A549 (cell line): Measurements from ENCODE around the gene NEDD4L. TPM values are rescaled to one million over a fixed set of nuclear protein-coding genes. Genes with fewer than 3 reads are reported as not detected.

Source experiments
- ATAC-seq, 2 experiments: fragments of 200-7000 bp in 1 of 2; fragments of >200 bp in 1 of 2; cut with Nextera tagmentation in 1 of 2; cut with Tn5 transposase in 1 of 2; 3 replicates each; pipeline versions ENCODE4 v1.8.0 to v1.9.1; 2018 to 2020; ENCODE audit warnings: mild to moderate bottlenecking in 1 of 2, moderate library complexity in 1 of 2
- CTCF ChIA-PET: fragments of 300-600 bp; sonication (Branson Sonifier 250); formaldehyde crosslinking; extraction: SDS; loops from one replicate; lab custom pipeline; 2021; ENCODE audit warnings: antibody characterized with exemption, inconsistent platforms; lab: Yijun Ruan, JAX
- POLR2A ChIA-PET: fragments of 350-600 bp; formaldehyde crosslinking; extraction: SDS; loops from one replicate; lab custom pipeline; 2021; ENCODE audit warnings: antibody characterized with exemption, inconsistent platforms; lab: Yijun Ruan, JAX
- DNase-seq, 2 experiments: peaks; one replicate each; pipeline versions ENCODE4 v3.0.0 to v3.0.0-alpha.2; 2011 to 2016; ENCODE audit warnings: low read depth in 1 of 2, low spot score in 1 of 2
- FAIRE-seq: peaks from 2 replicates; lab custom pipeline; 2011; peaks lifted over from hg19 to GRCh38; lab: Jason Lieb, UNC
- H3K27ac ChIP-seq, 2 experiments: fragments of >200 bp; sonication (Bioruptor Twin); formaldehyde crosslinking; 3 replicates each; pipeline ENCODE4 v1.5.1; 2016 to 2017
- H3K4me1 ChIP-seq: fragments of >200 bp; sonication (Bioruptor Twin); formaldehyde crosslinking; 3 replicates; pipeline ENCODE4 v1.6.1; 2016
- H3K4me2 ChIP-seq: fragments of >200 bp; sonication (Bioruptor Twin); formaldehyde crosslinking; 3 replicates; pipeline ENCODE4 v1.6.1; 2016
- H3K4me3 ChIP-seq: fragments of >200 bp; sonication (Bioruptor Twin); formaldehyde crosslinking; 3 replicates; pipeline ENCODE4 v1.5.1; 2016
- H3K9me3 ChIP-seq: fragments of >200 bp; sonication (Bioruptor Twin); formaldehyde crosslinking; 3 replicates; pipeline ENCODE4 v1.6.1; 2016
- BHLHE40 ChIP-seq: IDR thresholded peaks from 2 replicates; pipeline ENCODE4 v1.6.1; 2012; ENCODE audit warnings: low read depth, low read length, inconsistent platforms
- CBX2 ChIP-seq: fragments of 200-600 bp; sonication (generic); IDR thresholded peaks from 2 replicates; pipeline ENCODE4 v1.6.1; 2016; ENCODE audit warnings: low read depth, mild to moderate bottlenecking, borderline replicate concordance
- CBX8 ChIP-seq: fragments of 200-600 bp; sonication (generic); IDR thresholded peaks from 2 replicates; pipeline ENCODE4 v1.6.1; 2016
- CEBPB ChIP-seq, 2 experiments: fragments of >200 bp in 1 of 2; sonication (Bioruptor Twin) in 1 of 2; formaldehyde crosslinking in 1 of 2; IDR thresholded peaks; 2 replicates each; pipeline ENCODE4 v1.6.1; 2012 to 2016
- CHD4 ChIP-seq: fragments of 200-600 bp; sonication (generic); IDR thresholded peaks from 2 replicates; pipeline ENCODE4 v1.6.1; 2016; ENCODE audit warnings: antibody characterized with exemption, mild to moderate bottlenecking, borderline replicate concordance
- EHMT2 ChIP-seq: fragments of 200-600 bp; sonication (generic); IDR thresholded peaks from 2 replicates; pipeline ENCODE4 v1.6.1; 2016; ENCODE audit warnings: antibody characterized with exemption, low read depth, mild to moderate bottlenecking, moderate library complexity
- EP300 ChIP-seq, 2 experiments: fragments of >200 bp; sonication (Bioruptor Twin); formaldehyde crosslinking; IDR thresholded peaks; 2 replicates in 1 of 2; 3 replicates in 1 of 2; pipeline ENCODE4 v1.6.1; 2016 to 2017
- FOSB ChIP-seq: fragments of 250-450 bp; sonication (Bioruptor Pico); IDR thresholded peaks from 2 replicates; pipeline ENCODE4 v1.5.0; 2020; ENCODE audit warnings: mild to moderate bottlenecking, moderate library complexity
- HEYL ChIP-seq: fragments of 250-450 bp; sonication (Bioruptor Pico); IDR thresholded peaks from 2 replicates; pipeline ENCODE4 v1.8.0; 2021; ENCODE audit warnings: mild to moderate bottlenecking, moderate library complexity
- KDM5A ChIP-seq: fragments of 200-600 bp; sonication (generic); IDR thresholded peaks from 2 replicates; pipeline ENCODE4 v1.6.1; 2016; ENCODE audit warnings: antibody characterized with exemption, mild to moderate bottlenecking
- MAZ ChIP-seq: fragments of 150-350 bp; IDR thresholded peaks from 2 replicates; pipeline ENCODE4 v1.6.1; 2014; ENCODE audit warnings: antibody characterized with exemption, low read depth, low read length, borderline replicate concordance
- NFE2L2 ChIP-seq: fragments of 150-350 bp; conservative IDR thresholded peaks from 2 replicates; pipeline ENCODE4 v1.6.1; 2014; ENCODE audit warnings: low read length
- NR3C1 ChIP-seq: fragments of >200 bp; sonication (Bioruptor Twin); formaldehyde crosslinking; IDR thresholded peaks from 3 replicates; pipeline ENCODE4 v1.6.1; 2017
- POLR2AphosphoS2 ChIP-seq: conservative IDR thresholded peaks from 2 replicates; pipeline ENCODE4 v1.6.1; 2012; ENCODE audit warnings: low read length, improper control_type of control experiment, inconsistent platforms
- SMC3 ChIP-seq: fragments of >200 bp; sonication (Bioruptor Twin); formaldehyde crosslinking; IDR thresholded peaks from 3 replicates; pipeline ENCODE4 v1.6.1; 2018; ENCODE audit warnings: inconsistent platforms
- ZNF302 ChIP-seq: fragments of 250-450 bp; sonication (Bioruptor Pico); IDR thresholded peaks from 2 replicates; pipeline ENCODE4 v1.9.0; 2021; ENCODE audit warnings: inconsistent platforms, mild to moderate bottlenecking, moderate library complexity
- ZSCAN20 ChIP-seq: fragments of 250-450 bp; sonication (Bioruptor Pico); IDR thresholded peaks from 2 replicates; pipeline ENCODE4 v1.8.0; 2022; ENCODE audit warnings: mild to moderate bottlenecking, moderate library complexity
- WGBS: methylation state at CpG from one replicate; pipeline ENCODE4 v1.1.6; 2017; ENCODE audit errors: missing lambda C conversion rate; 5-methylcytosine and 5-hydroxymethylcytosine counted together
- polyA plus RNA-seq, 4 experiments: library from polyadenylated mRNA; depleted of rRNA in 3 of 4; stranded (reverse); fragments of >200 nt; fragmentation: RNase III in 1 of 4; extraction: RNeasy Plus Mini Kit Qiagen cat#74134 plus additional on column Dnase treatment in 1 of 4; gene quantifications; 2 replicates in 3 of 4; 3 replicates in 1 of 4; pipeline ENCODE4 v1.2.3, GENCODE V29; 2011 to 2017
- TF ChIP-seq, protein P1 (sequence below): IDR thresholded peaks from 2 replicates; pipeline ENCODE4 v1.6.1; 2012; ENCODE audit warnings: low read depth, borderline replicate concordance
- TF ChIP-seq, protein P2 (sequence below): IDR thresholded peaks from 2 replicates; pipeline ENCODE4 v1.6.1; 2012
- TF ChIP-seq, protein P3 (sequence below): fragments of 250-450 bp; sonication (Bioruptor Pico); IDR thresholded peaks from 2 replicates; pipeline ENCODE4 v1.5.0; 2021; ENCODE audit warnings: mild to moderate bottlenecking, moderate library complexity, borderline replicate concordance
- TF ChIP-seq, protein P4 (sequence below): IDR thresholded peaks from 2 replicates; pipeline ENCODE4 v1.6.1; 2012
- TF ChIP-seq, protein P5 (sequence below): fragments of >200 bp; sonication (Bioruptor Twin); formaldehyde crosslinking; IDR thresholded peaks from 3 replicates; pipeline ENCODE4 v1.6.1; 2016
- TF ChIP-seq, protein P6 (sequence below): fragments of >200 bp; sonication (Bioruptor Twin); formaldehyde crosslinking; IDR thresholded peaks from 3 replicates; pipeline ENCODE4 v1.5.1; 2016
- TF ChIP-seq, protein P7 (sequence below): fragments of 150-350 bp; IDR thresholded peaks from 2 replicates; pipeline ENCODE4 v1.6.1; 2014; ENCODE audit warnings: low read depth, mild to moderate bottlenecking, low read length

NEDD4L gene
- polyA plus RNA-seq, 2 of the 4 experiments (the other 2 are of a cell fraction) = 18.0 to 36.5 TPM

DNA sequence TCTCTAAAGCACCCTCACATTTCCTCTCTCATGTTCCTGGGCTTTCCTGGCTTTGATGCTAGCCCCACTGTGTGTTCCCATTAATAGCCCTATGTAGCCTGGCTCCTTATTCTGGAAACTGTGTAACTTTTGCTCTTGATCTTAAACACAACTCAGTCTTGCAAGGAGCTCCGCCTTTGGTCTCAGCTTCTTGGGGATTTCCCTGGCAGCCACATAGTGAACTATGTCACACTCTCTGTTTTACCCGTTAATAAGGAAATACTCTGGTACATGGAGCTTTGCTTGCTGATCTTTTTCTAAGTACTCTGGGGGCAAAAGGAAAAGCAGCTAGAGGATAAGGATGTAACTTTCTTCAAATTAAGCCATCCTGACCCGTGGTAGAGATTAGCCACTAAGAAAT lies 259.3 kb downstream of the NEDD4L start:
- Histone ChIP-seq H3K4me2 (no peak overlapping the region), H3K9me3 (peaks cover 14% of the 10 kb centered on the region), H3K4me1 (no peaks in the 10 kb centered on the region), H3K27ac (no peak overlapping the region), H3K4me3 (no peak overlapping the region)
- FAIRE-seq = no peak
- 90% methylated on average over 3 of the region's 3 CpGs for WGBS
- TF ChIP-seq KDM5A = no peak
- TF ChIP-seq BHLHE40 = no peak
- TF ChIP-seq CBX8 = no peak
- TF ChIP-seq, protein P1, sequence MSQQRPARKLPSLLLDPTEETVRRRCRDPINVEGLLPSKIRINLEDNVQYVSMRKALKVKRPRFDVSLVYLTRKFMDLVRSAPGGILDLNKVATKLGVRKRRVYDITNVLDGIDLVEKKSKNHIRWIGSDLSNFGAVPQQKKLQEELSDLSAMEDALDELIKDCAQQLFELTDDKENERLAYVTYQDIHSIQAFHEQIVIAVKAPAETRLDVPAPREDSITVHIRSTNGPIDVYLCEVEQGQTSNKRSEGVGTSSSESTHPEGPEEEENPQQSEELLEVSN = no peak
- TF ChIP-seq CHD4 = no peak
- TF ChIP-seq, protein P2, sequence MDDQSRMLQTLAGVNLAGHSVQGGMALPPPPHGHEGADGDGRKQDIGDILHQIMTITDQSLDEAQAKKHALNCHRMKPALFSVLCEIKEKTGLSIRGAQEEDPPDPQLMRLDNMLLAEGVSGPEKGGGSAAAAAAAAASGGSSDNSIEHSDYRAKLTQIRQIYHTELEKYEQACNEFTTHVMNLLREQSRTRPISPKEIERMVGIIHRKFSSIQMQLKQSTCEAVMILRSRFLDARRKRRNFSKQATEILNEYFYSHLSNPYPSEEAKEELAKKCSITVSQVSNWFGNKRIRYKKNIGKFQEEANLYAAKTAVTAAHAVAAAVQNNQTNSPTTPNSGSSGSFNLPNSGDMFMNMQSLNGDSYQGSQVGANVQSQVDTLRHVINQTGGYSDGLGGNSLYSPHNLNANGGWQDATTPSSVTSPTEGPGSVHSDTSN = no peak
- TF ChIP-seq, protein P3, sequence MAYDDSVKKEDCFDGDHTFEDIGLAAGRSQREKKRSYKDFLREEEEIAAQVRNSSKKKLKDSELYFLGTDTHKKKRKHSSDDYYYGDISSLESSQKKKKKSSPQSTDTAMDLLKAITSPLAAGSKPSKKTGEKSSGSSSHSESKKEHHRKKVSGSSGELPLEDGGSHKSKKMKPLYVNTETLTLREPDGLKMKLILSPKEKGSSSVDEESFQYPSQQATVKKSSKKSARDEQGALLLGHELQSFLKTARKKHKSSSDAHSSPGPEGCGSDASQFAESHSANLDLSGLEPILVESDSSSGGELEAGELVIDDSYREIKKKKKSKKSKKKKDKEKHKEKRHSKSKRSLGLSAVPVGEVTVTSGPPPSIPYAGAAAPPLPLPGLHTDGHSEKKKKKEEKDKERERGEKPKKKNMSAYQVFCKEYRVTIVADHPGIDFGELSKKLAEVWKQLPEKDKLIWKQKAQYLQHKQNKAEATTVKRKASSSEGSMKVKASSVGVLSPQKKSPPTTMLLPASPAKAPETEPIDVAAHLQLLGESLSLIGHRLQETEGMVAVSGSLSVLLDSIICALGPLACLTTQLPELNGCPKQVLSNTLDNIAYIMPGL (CRISPR knock-in tag) = no peak
- no peak for DNase-seq
- ChIA-PET CTCF (no interaction called here), POLR2A (no interaction called here)
- no peak for ATAC-seq

DNA sequence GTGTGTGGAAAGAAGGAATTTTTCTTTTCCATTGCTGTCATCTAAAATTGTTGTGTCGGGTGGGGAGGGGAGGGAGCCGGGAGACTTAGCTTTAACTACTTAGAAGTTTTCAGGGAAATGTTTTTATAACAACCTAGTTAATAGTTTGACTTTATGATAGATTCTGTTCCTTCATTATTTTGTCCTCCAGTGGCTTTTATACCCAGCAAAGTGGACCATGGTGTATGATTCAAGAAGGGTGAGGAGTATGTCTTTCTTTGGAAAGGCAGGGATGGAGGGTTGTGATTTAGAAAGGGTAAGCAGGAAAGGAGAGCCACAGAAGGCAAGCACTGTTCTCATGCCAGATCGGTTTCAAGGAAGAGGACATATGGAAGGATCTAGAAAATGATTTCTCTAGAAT lies 261.8 kb downstream of the NEDD4L start:
- POLR2A ChIA-PET = no interaction called here

DNA sequence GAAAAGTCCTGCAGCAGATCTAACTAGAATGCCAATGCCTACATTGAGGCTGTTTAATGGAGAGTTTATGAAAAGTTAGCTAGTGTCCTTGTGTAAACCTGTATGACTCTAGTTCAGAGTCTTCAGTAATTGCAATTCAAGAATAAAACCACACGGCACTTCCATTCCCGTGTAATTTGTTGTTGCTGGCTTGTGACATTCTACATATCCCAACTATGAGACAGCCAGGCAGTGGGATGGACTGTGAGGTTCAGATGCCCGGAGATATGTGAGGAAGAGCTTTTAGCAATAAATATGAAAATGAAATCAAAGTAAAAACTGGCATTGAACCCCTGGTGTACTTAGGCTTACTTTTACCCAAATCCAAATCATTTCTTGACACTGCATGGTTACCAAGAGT lies 263.4 kb downstream of the NEDD4L start:
- ChIA-PET CTCF (interaction anchor here (0.6 to 1.2 kb wide), 2 partner anchors 14 to 64 kb away, joined by 3 to 4 read pairs; no protein-coding TSS in a partner anchor), POLR2A (no interaction called here)
- Histone ChIP-seq H3K4me2 (no peak overlapping the region), H3K4me1 (no peaks in the 10 kb centered on the region), H3K4me3 (no peak overlapping the region), H3K9me3 (peaks cover 14% of the 10 kb centered on the region), H3K27ac (no peak overlapping the region)
- FAIRE-seq = no peak
- no peak for ATAC-seq
- DNase-seq = no peak
- WGBS = 86% methylated on average over 3 of the region's 3 CpGs
- TF ChIP-seq CEBPB (IDR thresholded peaks at IDR 0.05) (no peak), MAZ (no peak), POLR2AphosphoS2 (no peak), EP300 (IDR thresholded peaks at IDR 0.05) (no peak), EHMT2 (no peak), ZNF302 (no peak), FOSB (CRISPR knock-in tag) (no peak), SMC3 (no peak), HEYL (CRISPR knock-in tag) (no peak)
- TF ChIP-seq, protein P3 (CRISPR knock-in tag) = no peak
- TF ChIP-seq, protein P4, sequence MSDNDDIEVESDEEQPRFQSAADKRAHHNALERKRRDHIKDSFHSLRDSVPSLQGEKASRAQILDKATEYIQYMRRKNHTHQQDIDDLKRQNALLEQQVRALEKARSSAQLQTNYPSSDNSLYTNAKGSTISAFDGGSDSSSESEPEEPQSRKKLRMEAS = no peak
- TF ChIP-seq, protein P5, sequence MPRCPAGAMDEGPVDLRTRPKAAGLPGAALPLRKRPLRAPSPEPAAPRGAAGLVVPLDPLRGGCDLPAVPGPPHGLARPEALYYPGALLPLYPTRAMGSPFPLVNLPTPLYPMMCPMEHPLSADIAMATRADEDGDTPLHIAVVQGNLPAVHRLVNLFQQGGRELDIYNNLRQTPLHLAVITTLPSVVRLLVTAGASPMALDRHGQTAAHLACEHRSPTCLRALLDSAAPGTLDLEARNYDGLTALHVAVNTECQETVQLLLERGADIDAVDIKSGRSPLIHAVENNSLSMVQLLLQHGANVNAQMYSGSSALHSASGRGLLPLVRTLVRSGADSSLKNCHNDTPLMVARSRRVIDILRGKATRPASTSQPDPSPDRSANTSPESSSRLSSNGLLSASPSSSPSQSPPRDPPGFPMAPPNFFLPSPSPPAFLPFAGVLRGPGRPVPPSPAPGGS = no peak

More for the DNA sequence above, 261.8 kb downstream of the NEDD4L start:
- CTCF ChIA-PET = interaction anchor here (0.6 kb wide), 2 partner anchors 56 to 234 kb away, joined by 3 read pairs; no protein-coding TSS in a partner anchor
- H3K9me3 ChIP-seq = peaks cover 14% of the 10 kb centered on the region
- DNase-seq (no peak), FAIRE-seq (no peak), ATAC-seq (no peak)
- TF ChIP-seq BHLHE40 = no peak
- TF ChIP-seq, protein P6, sequence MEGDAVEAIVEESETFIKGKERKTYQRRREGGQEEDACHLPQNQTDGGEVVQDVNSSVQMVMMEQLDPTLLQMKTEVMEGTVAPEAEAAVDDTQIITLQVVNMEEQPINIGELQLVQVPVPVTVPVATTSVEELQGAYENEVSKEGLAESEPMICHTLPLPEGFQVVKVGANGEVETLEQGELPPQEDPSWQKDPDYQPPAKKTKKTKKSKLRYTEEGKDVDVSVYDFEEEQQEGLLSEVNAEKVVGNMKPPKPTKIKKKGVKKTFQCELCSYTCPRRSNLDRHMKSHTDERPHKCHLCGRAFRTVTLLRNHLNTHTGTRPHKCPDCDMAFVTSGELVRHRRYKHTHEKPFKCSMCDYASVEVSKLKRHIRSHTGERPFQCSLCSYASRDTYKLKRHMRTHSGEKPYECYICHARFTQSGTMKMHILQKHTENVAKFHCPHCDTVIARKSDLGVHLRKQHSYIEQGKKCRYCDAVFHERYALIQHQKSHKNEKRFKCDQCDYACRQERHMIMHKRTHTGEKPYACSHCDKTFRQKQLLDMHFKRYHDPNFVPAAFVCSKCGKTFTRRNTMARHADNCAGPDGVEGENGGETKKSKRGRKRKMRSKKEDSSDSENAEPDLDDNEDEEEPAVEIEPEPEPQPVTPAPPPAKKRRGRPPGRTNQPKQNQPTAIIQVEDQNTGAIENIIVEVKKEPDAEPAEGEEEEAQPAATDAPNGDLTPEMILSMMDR = no peak
- no peak for TF ChIP-seq CBX2
- TF ChIP-seq, protein P7, sequence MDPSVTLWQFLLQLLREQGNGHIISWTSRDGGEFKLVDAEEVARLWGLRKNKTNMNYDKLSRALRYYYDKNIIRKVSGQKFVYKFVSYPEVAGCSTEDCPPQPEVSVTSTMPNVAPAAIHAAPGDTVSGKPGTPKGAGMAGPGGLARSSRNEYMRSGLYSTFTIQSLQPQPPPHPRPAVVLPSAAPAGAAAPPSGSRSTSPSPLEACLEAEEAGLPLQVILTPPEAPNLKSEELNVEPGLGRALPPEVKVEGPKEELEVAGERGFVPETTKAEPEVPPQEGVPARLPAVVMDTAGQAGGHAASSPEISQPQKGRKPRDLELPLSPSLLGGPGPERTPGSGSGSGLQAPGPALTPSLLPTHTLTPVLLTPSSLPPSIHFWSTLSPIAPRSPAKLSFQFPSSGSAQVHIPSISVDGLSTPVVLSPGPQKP = no peak
- no peak for TF ChIP-seq NFE2L2
- TF ChIP-seq NR3C1 = no peak
- no peak for TF ChIP-seq CBX8
- TF ChIP-seq ZSCAN20 (CRISPR knock-in tag) = no peak
- no peak overlapping the region for H3K4me2 ChIP-seq
- 84% methylated on average over 3 of the region's 3 CpGs for WGBS
- H3K4me3 ChIP-seq = no peak overlapping the region
- no peaks in the 10 kb centered on the region for H3K4me1 ChIP-seq
- no peak overlapping the region for H3K27ac ChIP-seq
